K562 (cell line): ENCODE results near the gene LRRC27.

Experiments used
- CEBPB ChIP-seq: fragments of 450-650 bp; IDR thresholded peaks from 2 replicates; pipeline ENCODE4 v1.6.1; 2016; ENCODE audit warnings: missing genetic modification characterization, missing compliant biosample characterization
- ELF4 ChIP-seq: fragments of 450-650 bp; formaldehyde crosslinking; IDR thresholded peaks from 2 replicates; pipeline ENCODE4 v1.4.0; 2022; ENCODE audit warnings: missing genetic modification characterization
- ESRRA ChIP-seq: fragments of 450-650 bp; IDR thresholded peaks from 2 replicates; pipeline ENCODE4 v1.6.1; 2014; ENCODE audit warnings: low read depth, mild to moderate bottlenecking, moderate library complexity, borderline replicate concordance
- JUND ChIP-seq, 2 experiments: IDR thresholded peaks; 2 replicates in 1 of 2; 3 replicates in 1 of 2; pipeline ENCODE4 v1.6.1; 2011; ENCODE audit warnings: borderline replicate concordance in 2 of 2, low read depth in 2 of 2, low read length in 2 of 2, improper control_type of control experiment in 1 of 2, missing biosample characterization in 1 of 2, missing genetic modification characterization in 1 of 2, missing genetic modification reagents in 1 of 2
- RFX1 ChIP-seq: fragments of 450-650 bp; IDR thresholded peaks from 2 replicates; pipeline ENCODE4 v1.6.1; 2016; ENCODE audit warnings: mild to moderate bottlenecking, moderate library complexity
- TEAD2 ChIP-seq: fragments of 450-650 bp; IDR thresholded peaks from 2 replicates; pipeline ENCODE4 v1.6.1; 2016; ENCODE audit warnings: missing genetic modification characterization, control low read depth, missing compliant biosample characterization
- YY1 ChIP-seq, 3 experiments: IDR thresholded peaks; 2 replicates each; pipeline ENCODE4 v1.6.1; 2011; ENCODE audit warnings: low read length in 2 of 3, mild to moderate bottlenecking in 2 of 3, moderate library complexity in 2 of 3, borderline replicate concordance in 1 of 3, control low read depth in 1 of 3, low read depth in 1 of 3; ENCODE audit not compliant: insufficient read depth in 3 of 3, insufficient replicate concordance in 2 of 3, control insufficient read depth in 1 of 3, insufficient read length in 1 of 3; ENCODE audit errors: extremely low read depth in 1 of 3
- ZBTB1 ChIP-seq: sonication (generic); formaldehyde crosslinking; IDR thresholded peaks from 2 replicates; pipeline ENCODE4 v1.8.1; 2023; ENCODE audit warnings: missing genetic modification reagents, low read depth, mild to moderate bottlenecking, borderline replicate concordance
- ZNF76 ChIP-seq: fragments of 250-450 bp; sonication (Bioruptor Pico); IDR thresholded peaks from 2 replicates; pipeline ENCODE4 v1.4.0; 2020; ENCODE audit warnings: mild to moderate bottlenecking, moderate library complexity, borderline replicate concordance

DNA sequence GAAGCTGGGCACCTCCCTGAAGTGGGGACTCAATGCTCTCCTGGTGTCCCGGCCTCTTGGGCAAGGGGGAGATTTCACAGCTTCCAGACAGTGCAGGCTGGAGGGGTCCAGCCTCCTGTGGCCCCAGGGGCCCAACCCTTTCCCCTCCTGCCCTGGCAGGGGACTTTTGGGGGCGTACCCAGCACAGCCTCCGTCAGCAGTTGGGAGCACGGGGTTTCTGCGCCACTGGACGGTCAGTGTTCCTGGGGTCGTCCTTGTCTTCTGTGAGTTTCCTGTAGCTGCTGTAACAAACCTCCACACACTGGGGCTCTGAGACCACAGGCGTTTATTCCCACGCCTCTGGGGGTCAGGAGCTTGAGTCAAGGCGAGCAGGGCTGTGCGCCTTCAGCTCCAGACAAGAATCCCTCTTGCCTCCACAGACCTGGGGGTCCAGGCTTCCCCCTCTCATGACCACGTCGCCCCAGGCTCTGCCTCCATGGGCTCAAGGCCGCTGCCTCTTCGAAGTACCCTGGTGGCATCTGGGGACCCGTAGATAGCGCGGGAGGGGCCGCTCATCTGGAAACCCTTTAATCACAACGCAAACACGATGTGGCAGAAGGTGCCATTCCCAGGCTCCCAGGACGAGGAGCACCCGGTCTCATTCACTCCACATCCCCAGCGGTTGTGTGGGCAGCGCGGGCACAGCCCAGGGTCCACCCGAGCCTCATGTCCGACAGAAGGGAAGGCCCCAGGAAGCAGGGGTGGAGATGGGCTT is 79.0 kb downstream of the LRRC27 start:
- TF ChIP-seq ESRRA (no peak), ZBTB1 (CRISPR knock-in tag) (no peak), YY1 (IDR thresholded peaks at IDR 0.05; ENCODE audit: borderline replicate concordance in 1 of 3, control insufficient read depth in 1 of 3, extremely low read depth in 1 of 3, insufficient read depth in 3 of 3, insufficient read length in 1 of 3, insufficient replicate concordance in 2 of 3, low read depth in 1 of 3, low read length in 2 of 3) (no peak), JUND (IDR thresholded peaks at IDR 0.05; ENCODE audit: borderline replicate concordance, low read depth, low read length) (no peak), JUND (tag; IDR thresholded peaks at IDR 0.05; ENCODE audit: borderline replicate concordance, low read depth, low read length) (no peak), ZNF76 (CRISPR knock-in tag) (no peak), RFX1 (no peak), CEBPB (tag) (no peak), TEAD2 (tag) (no peak), ELF4 (CRISPR knock-in tag) (no peak)
